ENCODE data around the gene NUTF2.

DNA sequence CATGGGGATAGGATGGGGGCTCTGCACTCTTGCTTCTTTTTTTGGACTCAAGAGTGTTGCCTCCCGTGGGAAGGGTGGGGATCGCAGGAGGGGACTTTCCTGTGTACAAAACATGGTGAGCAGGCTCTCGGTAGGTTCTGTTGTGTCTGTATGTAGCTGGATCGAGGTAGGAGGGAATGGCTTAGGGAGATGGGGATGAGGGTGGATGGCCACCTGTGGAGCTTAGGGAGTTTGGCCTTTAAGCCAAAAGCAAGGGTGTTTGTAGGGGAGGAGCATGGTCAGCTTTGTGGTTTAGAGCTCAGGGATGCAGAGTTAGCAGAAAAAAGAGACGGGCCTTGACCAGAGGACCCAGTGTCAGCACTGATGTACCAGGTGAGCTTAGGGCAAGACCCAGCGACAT, 15.1 kb downstream of the NUTF2 start:
- TF ChIP-seq TCF7 (CRISPR knock-in tag; IDR thresholded peaks at IDR 0.05; ENCODE audit: low read depth) (no peak), FOXP1 (CRISPR knock-in tag; IDR thresholded peaks at IDR 0.05; ENCODE audit: borderline replicate concordance) (no peak), TEAD4 (CRISPR knock-in tag; IDR thresholded peaks at IDR 0.05) (no peak), CREM (CRISPR knock-in tag; IDR thresholded peaks at IDR 0.05) (no peak), SP1 (CRISPR knock-in tag; conservative IDR thresholded peaks at IDR 0.05) (no peak), RELA (CRISPR knock-in tag; IDR thresholded peaks at IDR 0.05; ENCODE audit: borderline replicate concordance) (no peak), ZNF671 (CRISPR knock-in tag; IDR thresholded peaks at IDR 0.05) (no peak)
- TF ChIP-seq, protein P1, sequence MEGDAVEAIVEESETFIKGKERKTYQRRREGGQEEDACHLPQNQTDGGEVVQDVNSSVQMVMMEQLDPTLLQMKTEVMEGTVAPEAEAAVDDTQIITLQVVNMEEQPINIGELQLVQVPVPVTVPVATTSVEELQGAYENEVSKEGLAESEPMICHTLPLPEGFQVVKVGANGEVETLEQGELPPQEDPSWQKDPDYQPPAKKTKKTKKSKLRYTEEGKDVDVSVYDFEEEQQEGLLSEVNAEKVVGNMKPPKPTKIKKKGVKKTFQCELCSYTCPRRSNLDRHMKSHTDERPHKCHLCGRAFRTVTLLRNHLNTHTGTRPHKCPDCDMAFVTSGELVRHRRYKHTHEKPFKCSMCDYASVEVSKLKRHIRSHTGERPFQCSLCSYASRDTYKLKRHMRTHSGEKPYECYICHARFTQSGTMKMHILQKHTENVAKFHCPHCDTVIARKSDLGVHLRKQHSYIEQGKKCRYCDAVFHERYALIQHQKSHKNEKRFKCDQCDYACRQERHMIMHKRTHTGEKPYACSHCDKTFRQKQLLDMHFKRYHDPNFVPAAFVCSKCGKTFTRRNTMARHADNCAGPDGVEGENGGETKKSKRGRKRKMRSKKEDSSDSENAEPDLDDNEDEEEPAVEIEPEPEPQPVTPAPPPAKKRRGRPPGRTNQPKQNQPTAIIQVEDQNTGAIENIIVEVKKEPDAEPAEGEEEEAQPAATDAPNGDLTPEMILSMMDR (IDR thresholded peaks at IDR 0.05) = no peak
- TF ChIP-seq, protein P2, sequence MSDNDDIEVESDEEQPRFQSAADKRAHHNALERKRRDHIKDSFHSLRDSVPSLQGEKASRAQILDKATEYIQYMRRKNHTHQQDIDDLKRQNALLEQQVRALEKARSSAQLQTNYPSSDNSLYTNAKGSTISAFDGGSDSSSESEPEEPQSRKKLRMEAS (CRISPR knock-in tag; IDR thresholded peaks at IDR 0.05) = no peak

Data from WTC11 (cell line).